HepG2 (cell line): ENCODE data around the gene HIGD1A.

Experiments
- CCAR2 ChIP-seq: fragments of 200-400 bp; formaldehyde crosslinking; optimal IDR thresholded peaks from 2 replicates; pipeline ENCODE3; 2018; ENCODE audit warnings: low read depth, mild to moderate bottlenecking, low read length, moderate library complexity
- ESRRA ChIP-seq: sonication (generic); formaldehyde crosslinking; IDR thresholded peaks from 2 replicates; pipeline ENCODE4 v1.5.1; 2020; ENCODE audit warnings: mild to moderate bottlenecking, low read depth, missing genetic modification reagents
- FOXO1 ChIP-seq: sonication (generic); formaldehyde crosslinking; IDR thresholded peaks from 2 replicates; pipeline ENCODE4 v1.4.0; 2020; ENCODE audit warnings: missing genetic modification reagents
- FOXP1 ChIP-seq, 2 experiments: fragments of 450-650 bp in 1 of 2; IDR thresholded peaks; 2 replicates each; pipeline ENCODE4 v1.6.1; 2017 to 2018; ENCODE audit warnings: antibody characterized with exemption in 1 of 2
- ZBTB1 ChIP-seq: sonication (generic); formaldehyde crosslinking; IDR thresholded peaks from 2 replicates; pipeline ENCODE4 v1.4.0; 2020; ENCODE audit warnings: missing genetic modification reagents, borderline replicate concordance
- ZNF687 ChIP-seq: sonication (generic); formaldehyde crosslinking; IDR thresholded peaks from 2 replicates; pipeline ENCODE4 v1.5.1; 2020; ENCODE audit warnings: mild to moderate bottlenecking, missing genetic modification reagents, moderate library complexity

DNA sequence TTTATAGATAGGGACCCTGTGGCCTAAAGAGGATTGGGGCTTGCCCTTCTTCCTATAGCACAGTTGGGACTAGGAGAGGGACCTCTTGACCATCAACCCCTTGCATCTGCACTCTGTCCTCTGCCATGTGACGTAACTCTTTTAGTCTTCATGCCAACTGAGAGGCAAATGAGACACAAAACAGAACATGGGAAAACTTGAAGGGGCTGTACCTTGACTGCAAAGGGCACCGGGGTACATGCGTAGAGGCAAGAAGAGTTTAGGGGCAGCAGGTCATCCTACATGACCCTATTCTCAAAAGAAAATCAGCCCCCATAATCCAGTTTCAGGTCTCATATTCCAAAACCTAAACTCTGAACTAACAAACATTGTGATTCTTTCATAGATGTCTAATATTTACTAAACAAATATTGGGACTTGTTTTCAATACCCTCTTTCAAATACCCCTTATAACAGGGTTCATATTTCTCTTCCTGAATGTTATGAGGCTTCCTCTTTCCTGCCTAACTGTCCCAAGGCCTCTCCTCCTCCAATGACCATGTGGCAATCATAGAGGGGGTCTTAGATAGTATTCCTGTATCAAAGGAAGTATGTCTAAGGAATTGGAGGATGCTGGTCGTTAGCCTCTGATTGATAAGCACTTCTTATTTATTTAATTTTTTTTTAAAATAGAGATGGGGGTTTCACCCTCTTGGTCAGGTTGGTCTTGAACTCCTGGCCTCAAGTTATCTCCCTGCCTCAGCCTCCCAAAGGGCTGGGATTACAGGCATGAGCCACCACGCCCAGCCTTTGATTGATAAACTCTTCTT lies 25.5 kb upstream of the HIGD1A start:
- TF ChIP-seq ZNF687 (no peak), FOXO1 (CRISPR knock-in tag) (no peak), ZBTB1 (no peak), ESRRA (CRISPR knock-in tag) (no peak), CCAR2 (no peak), FOXP1 (IDR thresholded peaks at IDR 0.05) (no peak), FOXP1 (CRISPR knock-in tag; IDR thresholded peaks at IDR 0.05) (no peak)
